NT2/D1 (cell line): ENCODE results near the gene IL18R1.

ENCODE experiments used
- DNase-seq: peaks from one replicate; pipeline ENCODE4 v3.0.0-alpha.2; 2011; ENCODE audit warnings: low read depth, low spot score
- H3K27me3 ChIP-seq: 2 replicates; pipeline ENCODE4 v1.6.0; 2011; ENCODE audit warnings: mild to moderate bottlenecking; ENCODE audit not compliant: insufficient read length, insufficient read depth
- H3K36me3 ChIP-seq: 2 replicates; pipeline ENCODE4 v1.6.1; 2011; ENCODE audit warnings: mild to moderate bottlenecking, low read length, mixed read lengths; ENCODE audit not compliant: insufficient read depth, insufficient read length
- H3K4me1 ChIP-seq: 2 replicates; pipeline ENCODE4 v1.5.1; 2011; ENCODE audit not compliant: insufficient read depth, insufficient read length
- H3K4me3 ChIP-seq: 2 replicates; pipeline ENCODE4 v1.5.1; 2011; ENCODE audit warnings: low read depth; ENCODE audit not compliant: insufficient read length
- H3K9ac ChIP-seq: 2 replicates; pipeline ENCODE4 v1.6.0; 2011; ENCODE audit warnings: low read depth; ENCODE audit not compliant: insufficient read length
- H3K9me3 ChIP-seq: 2 replicates; pipeline ENCODE4 v1.5.1; 2011; ENCODE audit warnings: mild to moderate bottlenecking, low read length; ENCODE audit not compliant: insufficient read depth
- SUZ12 ChIP-seq: IDR thresholded peaks from 2 replicates; pipeline ENCODE4 v1.6.1; 2011; ENCODE audit not compliant: insufficient read length, insufficient read depth; ENCODE audit errors: extremely low read depth
- YY1 ChIP-seq: IDR thresholded peaks from 2 replicates; pipeline ENCODE4 v1.6.1; 2011; ENCODE audit not compliant: insufficient read length, insufficient read depth
- ZNF274 ChIP-seq: IDR thresholded peaks from 2 replicates; pipeline ENCODE4 v1.6.1; 2011; ENCODE audit warnings: mild to moderate bottlenecking, low read depth, low read length

IL18R1 gene

DNA sequence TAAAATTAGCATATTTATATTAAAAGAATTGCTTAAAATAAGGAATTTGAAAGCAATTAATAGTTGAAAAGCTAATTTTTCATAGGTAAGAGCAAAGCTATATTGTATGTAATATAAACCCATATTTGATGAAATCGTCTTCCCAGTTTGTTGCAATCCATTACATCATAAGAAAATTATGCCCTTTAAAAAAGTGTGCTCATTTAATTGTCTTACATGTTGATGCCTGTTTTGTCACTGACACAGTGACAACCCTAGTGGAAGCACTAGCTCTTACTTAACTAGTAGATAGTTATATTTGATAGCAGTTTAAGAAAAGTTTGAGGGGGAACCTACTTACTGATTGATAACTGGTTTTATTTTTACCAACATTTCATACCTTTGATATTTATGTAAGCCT is 37.3 kb downstream of the IL18R1 start:
- no peaks in the 10 kb centered on the region for H3K9me3 ChIP-seq
- no peak overlapping the region for H3K4me3 ChIP-seq
- no peaks in the 10 kb centered on the region for H3K4me1 ChIP-seq
- no peak for DNase-seq
- no peak for TF ChIP-seq YY1
- no peak for TF ChIP-seq SUZ12
- TF ChIP-seq ZNF274 = no peak
- H3K9ac ChIP-seq = no peak overlapping the region
- H3K36me3 ChIP-seq = no peaks in the 10 kb centered on the region
- H3K27me3 ChIP-seq = no peaks in the 10 kb centered on the region

DNA sequence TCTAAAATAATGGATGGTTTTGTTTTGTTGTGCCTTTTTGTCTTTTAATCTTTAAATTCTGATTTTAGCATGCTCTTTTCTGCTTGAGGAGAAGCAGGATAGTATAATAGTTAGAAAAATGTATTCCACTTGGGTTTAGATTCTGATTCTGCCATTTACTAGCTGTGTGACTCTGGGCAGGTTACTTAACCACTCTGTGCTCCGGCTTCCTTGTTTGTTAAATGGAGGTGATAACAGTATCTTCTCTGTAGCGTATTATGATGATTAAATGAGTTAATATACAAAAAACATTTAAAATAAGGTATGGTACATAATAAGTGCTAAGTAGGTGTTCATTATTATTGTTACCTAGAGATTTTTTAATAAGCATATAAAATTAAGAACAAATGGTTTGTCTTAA is 40.4 kb downstream of the IL18R1 start:
- no peak for DNase-seq

DNA sequence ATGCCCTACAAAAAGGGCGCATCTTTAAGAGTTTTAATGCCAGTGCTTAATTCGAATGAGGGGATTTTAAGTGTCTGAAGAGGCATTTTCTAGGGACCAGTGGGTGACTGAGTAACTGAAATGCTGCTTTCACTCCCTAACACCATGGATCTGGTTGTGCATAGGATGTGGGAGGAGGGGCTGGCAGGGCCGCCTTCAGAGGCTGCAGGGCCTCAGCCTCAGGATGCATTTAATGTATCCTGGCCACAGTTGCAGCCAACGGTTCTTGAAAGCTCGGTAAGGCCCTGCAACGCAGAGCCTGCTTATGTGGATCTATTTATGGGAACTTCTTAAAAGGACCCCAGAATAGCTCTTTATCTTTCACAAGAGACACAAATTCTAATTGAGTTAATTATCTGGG is 41.6 kb downstream of the IL18R1 start:
- H3K27me3 ChIP-seq = no peaks in the 10 kb centered on the region
- peak; percentile 3 for DNase-seq
- no peak for TF ChIP-seq SUZ12
- no peak for TF ChIP-seq ZNF274
- no peaks in the 10 kb centered on the region for H3K4me1 ChIP-seq
- no peaks in the 10 kb centered on the region for H3K9me3 ChIP-seq
- no peaks in the 10 kb centered on the region for H3K36me3 ChIP-seq
- H3K4me3 ChIP-seq = no peak overlapping the region
- H3K9ac ChIP-seq = no peak overlapping the region

More for the DNA sequence above, 40.4 kb downstream of the IL18R1 start:
- Histone ChIP-seq H3K36me3 (no peaks in the 10 kb centered on the region), H3K9ac (no peak overlapping the region), H3K4me1 (no peaks in the 10 kb centered on the region), H3K4me3 (no peak overlapping the region), H3K27me3 (no peaks in the 10 kb centered on the region), H3K9me3 (no peaks in the 10 kb centered on the region)
- TF ChIP-seq YY1 (no peak), ZNF274 (no peak), SUZ12 (no peak)

DNA sequence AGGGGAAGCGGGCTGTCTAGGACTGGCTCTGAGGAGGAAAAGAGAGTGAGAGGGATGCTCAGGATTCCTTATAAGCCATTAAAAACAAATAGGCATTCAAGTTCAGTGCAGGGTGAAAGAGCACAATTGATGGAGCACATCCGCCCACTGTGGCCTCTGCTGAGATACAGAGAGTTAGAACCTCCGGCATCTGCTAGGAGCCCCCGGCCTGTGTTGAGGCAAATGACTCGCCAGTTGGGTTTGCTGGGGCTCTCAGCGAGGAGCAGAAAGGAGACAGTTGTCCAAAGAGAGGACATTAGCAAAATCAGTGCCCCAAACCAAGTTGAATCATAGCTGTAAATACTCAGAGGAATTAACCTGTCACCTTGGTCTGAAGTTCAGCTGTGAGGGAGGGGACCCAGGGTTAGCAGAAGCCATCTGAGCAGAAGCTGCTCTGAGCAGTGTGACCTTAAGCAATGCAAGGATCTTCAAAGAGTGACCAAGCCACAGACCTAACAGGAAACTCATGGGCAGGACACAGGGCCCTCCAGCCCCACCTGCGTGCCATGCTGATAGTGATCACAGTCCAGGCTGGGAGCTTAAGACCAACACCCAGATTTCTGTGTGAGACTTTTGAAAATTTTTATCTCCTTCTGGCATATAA is 44.0 kb downstream of the IL18R1 start:
- Histone ChIP-seq H3K36me3 (no peaks in the 10 kb centered on the region), H3K9me3 (no peaks in the 10 kb centered on the region), H3K4me1 (no peaks in the 10 kb centered on the region), H3K27me3 (no peaks in the 10 kb centered on the region), H3K4me3 (no peak overlapping the region), H3K9ac (no peak overlapping the region)
- TF ChIP-seq YY1 = no peak
- TF ChIP-seq ZNF274 = no peak
- no peak for TF ChIP-seq SUZ12
- no peak for DNase-seq

DNA sequence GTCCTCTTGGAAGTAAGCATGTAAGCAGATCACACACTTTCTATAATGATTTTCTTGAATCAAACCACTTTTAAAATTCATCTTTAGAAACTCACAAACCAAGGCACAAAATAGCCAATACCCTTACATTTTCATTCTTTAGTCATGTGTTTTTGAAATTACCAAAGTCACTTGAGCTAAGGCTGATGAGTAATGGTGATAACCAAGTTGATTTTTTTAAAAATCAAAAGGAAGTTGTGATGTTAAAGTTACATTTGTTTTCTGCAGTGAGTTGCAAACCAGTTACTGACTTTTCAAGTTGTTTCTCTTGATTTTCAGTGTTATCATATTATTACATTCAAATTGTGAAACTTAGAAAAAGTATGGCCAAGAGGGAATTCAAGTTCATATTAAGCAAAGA is 45.9 kb downstream of the IL18R1 start:
- TF ChIP-seq ZNF274 = no peak
- TF ChIP-seq YY1 = no peak
- TF ChIP-seq SUZ12 = no peak
- Histone ChIP-seq H3K4me3 (no peak overlapping the region), H3K27me3 (no peaks in the 10 kb centered on the region), H3K9me3 (no peaks in the 10 kb centered on the region), H3K4me1 (no peaks in the 10 kb centered on the region), H3K36me3 (no peaks in the 10 kb centered on the region), H3K9ac (no peak overlapping the region)
- no peak for DNase-seq

DNA sequence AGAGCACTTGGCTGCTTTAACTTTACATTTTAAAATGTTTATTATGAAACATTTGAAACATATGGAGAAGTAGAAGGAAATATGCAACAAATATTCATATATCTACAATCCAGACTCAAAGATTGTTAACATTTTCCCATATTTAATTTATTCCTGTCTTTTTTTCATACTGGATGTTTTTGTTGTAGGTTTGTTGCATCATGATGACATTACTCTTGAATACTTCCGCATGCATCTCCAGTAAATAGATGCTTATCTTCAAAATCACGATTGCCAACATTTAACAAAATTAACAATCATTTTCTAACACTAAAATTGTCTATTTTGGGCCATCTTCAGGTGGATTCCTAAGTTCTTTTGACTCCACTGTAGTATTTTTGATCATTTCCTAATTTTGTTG is 46.3 kb downstream of the IL18R1 start:
- Histone ChIP-seq H3K27me3 (no peaks in the 10 kb centered on the region), H3K9ac (no peak overlapping the region), H3K36me3 (no peaks in the 10 kb centered on the region), H3K9me3 (no peaks in the 10 kb centered on the region), H3K4me3 (no peak overlapping the region), H3K4me1 (no peaks in the 10 kb centered on the region)
- TF ChIP-seq ZNF274 = no peak
- no peak for TF ChIP-seq SUZ12
- TF ChIP-seq YY1 = no peak
- DNase-seq = no peak

DNA sequence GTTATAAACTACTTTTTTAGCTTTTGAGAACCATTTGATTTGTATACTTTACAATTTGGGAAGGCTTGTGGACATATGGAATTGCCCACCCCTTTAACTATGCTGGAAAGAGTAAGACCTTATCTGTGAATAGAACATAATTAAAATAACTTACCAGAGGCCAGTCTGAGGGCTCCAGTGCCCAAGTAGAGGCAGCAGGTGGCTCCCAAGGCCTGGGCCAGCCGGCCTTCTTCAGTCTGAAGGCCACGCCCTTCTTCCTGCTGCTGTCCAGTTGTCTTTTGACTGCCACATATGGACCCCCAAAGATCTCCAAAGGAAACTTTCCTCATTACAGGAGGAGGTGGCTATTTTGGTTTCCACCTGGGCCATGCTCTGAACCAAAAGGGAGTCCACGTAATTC is 55.4 kb downstream of the IL18R1 start:
- no peaks in the 10 kb centered on the region for H3K27me3 ChIP-seq
- TF ChIP-seq ZNF274 = no peak
- TF ChIP-seq SUZ12 = no peak
- no peak for TF ChIP-seq YY1
- no peaks in the 10 kb centered on the region for H3K36me3 ChIP-seq
- no peak for DNase-seq
- H3K9ac ChIP-seq = no peak overlapping the region
- peaks cover 25% of the 10 kb centered on the region; the same call in 1 of the 2 replicates for H3K9me3 ChIP-seq
- no peak overlapping the region for H3K4me3 ChIP-seq
- no peaks in the 10 kb centered on the region for H3K4me1 ChIP-seq

DNA sequence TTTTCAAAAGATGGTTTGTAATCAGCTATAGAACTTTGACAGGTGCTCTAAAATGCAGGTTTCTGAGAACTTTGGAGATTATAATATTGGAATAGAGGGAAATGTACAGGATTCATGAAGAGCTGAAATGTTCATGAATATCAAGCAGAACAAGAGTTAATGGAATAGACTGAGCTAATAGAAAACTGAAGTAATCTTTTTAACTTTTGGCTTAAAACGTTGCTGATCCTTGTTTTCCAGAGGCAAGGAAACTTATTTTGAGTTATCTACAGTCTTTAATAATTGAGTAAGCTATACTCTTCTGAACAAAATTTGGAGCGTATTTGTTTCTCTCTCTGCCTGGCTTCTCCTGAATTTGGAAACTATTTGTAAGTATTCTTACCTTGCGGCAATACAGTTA is 56.6 kb downstream of the IL18R1 start:
- DNase-seq = no peak
- peaks cover 25% of the 10 kb centered on the region; the same call in 1 of the 2 replicates for H3K9me3 ChIP-seq
- no peaks in the 10 kb centered on the region for H3K27me3 ChIP-seq
- H3K4me1 ChIP-seq = no peaks in the 10 kb centered on the region
- no peaks in the 10 kb centered on the region for H3K36me3 ChIP-seq
- no peak overlapping the region for H3K9ac ChIP-seq
- no peak overlapping the region for H3K4me3 ChIP-seq
- no peak for TF ChIP-seq ZNF274
- no peak for TF ChIP-seq YY1
- TF ChIP-seq SUZ12 = no peak
